ENCODE measurements around the gene BLOC1S3. TPM values are rescaled to one million over a fixed set of nuclear protein-coding genes. Genes with fewer than 3 reads are reported as not detected.

Gene BLOC1S3
- total RNA-seq, 1 donor, result 7.7 TPM

- no peak overlapping the region for H3K4me3 ChIP-seq (ENCODE audit: low read depth, low read length)
- TF ChIP-seq CTCF (IDR thresholded peaks at IDR 0.05; ENCODE audit: insufficient read depth, low read length), result no peak
- no peak for DNase-seq (ENCODE audit: low read depth)
Measured at GRCh38 chr19:45141203-45141900, 37.2 kb upstream of the BLOC1S3 start.

- TF ChIP-seq CTCF (IDR thresholded peaks at IDR 0.05; ENCODE audit: insufficient read depth, low read length), result no peak
- H3K4me3 ChIP-seq (ENCODE audit: low read depth, low read length), result no peak overlapping the region
- DNase-seq (ENCODE audit: low read depth), result no peak
Measured at GRCh38 chr19:45142016-45142725, 36.4 kb upstream of the BLOC1S3 start.

GRCh38 chr19:45142726-45143110 lies 35.9 kb upstream of the BLOC1S3 start:
- H3K4me3 ChIP-seq (ENCODE audit: low read depth, low read length), result no peak overlapping the region
- peak; percentile 21 for DNase-seq (ENCODE audit: low read depth)
- TF ChIP-seq CTCF (IDR thresholded peaks at IDR 0.05; ENCODE audit: insufficient read depth, low read length), result no peak

GRCh38 chr19:45144431-45145269 lies 33.9 kb upstream of the BLOC1S3 start:
- DNase-seq (ENCODE audit: low read depth), result no peak
- no peak for TF ChIP-seq CTCF (IDR thresholded peaks at IDR 0.05; ENCODE audit: insufficient read depth, low read length)
- no peak overlapping the region for H3K4me3 ChIP-seq (ENCODE audit: low read depth, low read length)

- H3K4me3 ChIP-seq (ENCODE audit: low read depth, low read length), result no peak overlapping the region
- TF ChIP-seq CTCF (IDR thresholded peaks at IDR 0.05; ENCODE audit: insufficient read depth, low read length), result no peak
- DNase-seq (ENCODE audit: low read depth), result no peak
Measured at GRCh38 chr19:45145270-45146189, 33.1 kb upstream of the BLOC1S3 start.

- no peak for TF ChIP-seq CTCF (IDR thresholded peaks at IDR 0.05; ENCODE audit: insufficient read depth, low read length)
- no peak overlapping the region for H3K4me3 ChIP-seq (ENCODE audit: low read depth, low read length)
- no peak for DNase-seq (ENCODE audit: low read depth)
Measured at GRCh38 chr19:45146251-45146650, 32.3 kb upstream of the BLOC1S3 start.

Data from fibroblast of the aortic adventitia (primary cell).